K562 (cell line): ENCODE data around the gene KLHL22. TPM values are rescaled to one million over a fixed set of nuclear protein-coding genes. Genes with fewer than 3 reads are reported as not detected.
A peak's percentile ranks its signal among the peaks of the same experiment; 100 is the strongest.

Experiments used
- ARID1B ChIP-seq: fragments of 450-650 bp; IDR thresholded peaks from 2 replicates; pipeline ENCODE4 v1.6.1; 2016; ENCODE audit warnings: antibody characterized with exemption, mild to moderate bottlenecking, inconsistent platforms
- ASH1L ChIP-seq: fragments of 450-650 bp; IDR thresholded peaks from 2 replicates; pipeline ENCODE4 v1.6.1; 2018; ENCODE audit warnings: borderline replicate concordance, mild to moderate bottlenecking, low read depth; ENCODE audit not compliant: partially characterized antibody
- ELK3 ChIP-seq: fragments of 450-650 bp; formaldehyde crosslinking; IDR thresholded peaks from 2 replicates; pipeline ENCODE4 v1.4.0; 2020; ENCODE audit warnings: mild to moderate bottlenecking
- KDM5B ChIP-seq: fragments of 200-600 bp; sonication (generic); IDR thresholded peaks from 2 replicates; pipeline ENCODE4 v1.6.1; 2012; ENCODE audit warnings: low read depth, mild to moderate bottlenecking, moderate library complexity, low read length, control low read depth, inconsistent platforms; ENCODE audit not compliant: insufficient replicate concordance
- MITF ChIP-seq: IDR thresholded peaks from 2 replicates; pipeline ENCODE4 v1.6.1; 2014; ENCODE audit warnings: antibody characterized with exemption
- NR0B1 ChIP-seq: fragments of 450-650 bp; IDR thresholded peaks from one replicate; pipeline ENCODE4 v1.6.1; 2018; ENCODE audit warnings: mild to moderate bottlenecking, moderate library complexity; ENCODE audit not compliant: partially characterized antibody
- SETDB1 ChIP-seq: IDR thresholded peaks from one replicate; pipeline ENCODE4 v1.6.1; 2012; ENCODE audit warnings: low read length, control low read depth, inconsistent platforms
- TRIM28 ChIP-seq: fragments of 450-650 bp; IDR thresholded peaks from 2 replicates; pipeline ENCODE4 v1.6.1; 2017
- polyA plus RNA-seq, 8 experiments: library from polyadenylated mRNA; depleted of rRNA in 4 of 8; stranded (reverse) in 5 of 8; unstranded in 3 of 8; fragments of >200 nt; fragmentation: Nextera tagmentation in 2 of 8; fragmentation: Illumina TruSeq in 1 of 8; extraction: Ambion mirVana in 2 of 8; extraction: Trizol in 1 of 8; gene quantifications; 2 replicates each; pipeline versions ENCODE4 v1.2.1 to v1.2.3, GENCODE V29; 2011 to 2014; ENCODE audit warnings: inconsistent platforms in 1 of 8, missing spikeins in 1 of 8
- total RNA-seq, 7 experiments: library from RNA; depleted of rRNA in 6 of 7; stranded (reverse); fragments of >200 nt in 6 of 7; fragmentation: Illumina TruSeq in 2 of 7; extraction: Trizol in 2 of 7; gene quantifications; 2 replicates each; pipeline versions ENCODE4 v1.2.1 to v1.2.3, GENCODE V29; 2011 to 2021; ENCODE audit warnings: low replicate concordance in 1 of 7

The KLHL22 gene
- total and polyA plus RNA-seq, 9 of the 15 experiments (the other 6 are each of a cell fraction or from before 2014, with no cell fraction given) = 1.3 to 25.6 (median 15.2) TPM

GRCh38 chr22:20490183-20490940, 5.2 kb downstream of the KLHL22 start (continued):
- TF ChIP-seq NR0B1 (no peak), KDM5B (peak; percentile 40), SETDB1 (peak; percentile 77), ASH1L (no peak), MITF (no peak), TRIM28 (no peak), ARID1B (no peak), ELK3 (CRISPR knock-in tag) (no peak)
